Measurements from ENCODE around the gene HOXD8.

Gene HOXD8

GRCh38 chr2:176130957-176131847 is 1.7 kb downstream of the HOXD8 start:
- DNase-seq (ENCODE audit: low spot score) = no peak

DNA sequence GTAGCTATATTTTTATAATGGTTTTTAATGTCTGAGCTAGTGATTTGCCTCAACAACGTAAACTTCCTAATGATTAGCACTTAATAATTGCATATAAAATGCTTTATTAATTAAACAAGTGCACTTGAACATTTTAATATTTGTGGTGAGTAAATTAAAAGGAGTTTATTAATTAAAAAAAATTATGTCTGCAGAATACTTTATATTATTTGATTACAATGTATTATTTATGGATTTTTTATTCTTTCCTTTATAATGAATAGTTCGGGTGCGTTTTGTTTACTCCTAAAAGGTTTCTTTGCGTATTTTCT is 2.3 kb downstream of the HOXD8 start:
- DNase-seq (ENCODE audit: low spot score) = no peak

DNA sequence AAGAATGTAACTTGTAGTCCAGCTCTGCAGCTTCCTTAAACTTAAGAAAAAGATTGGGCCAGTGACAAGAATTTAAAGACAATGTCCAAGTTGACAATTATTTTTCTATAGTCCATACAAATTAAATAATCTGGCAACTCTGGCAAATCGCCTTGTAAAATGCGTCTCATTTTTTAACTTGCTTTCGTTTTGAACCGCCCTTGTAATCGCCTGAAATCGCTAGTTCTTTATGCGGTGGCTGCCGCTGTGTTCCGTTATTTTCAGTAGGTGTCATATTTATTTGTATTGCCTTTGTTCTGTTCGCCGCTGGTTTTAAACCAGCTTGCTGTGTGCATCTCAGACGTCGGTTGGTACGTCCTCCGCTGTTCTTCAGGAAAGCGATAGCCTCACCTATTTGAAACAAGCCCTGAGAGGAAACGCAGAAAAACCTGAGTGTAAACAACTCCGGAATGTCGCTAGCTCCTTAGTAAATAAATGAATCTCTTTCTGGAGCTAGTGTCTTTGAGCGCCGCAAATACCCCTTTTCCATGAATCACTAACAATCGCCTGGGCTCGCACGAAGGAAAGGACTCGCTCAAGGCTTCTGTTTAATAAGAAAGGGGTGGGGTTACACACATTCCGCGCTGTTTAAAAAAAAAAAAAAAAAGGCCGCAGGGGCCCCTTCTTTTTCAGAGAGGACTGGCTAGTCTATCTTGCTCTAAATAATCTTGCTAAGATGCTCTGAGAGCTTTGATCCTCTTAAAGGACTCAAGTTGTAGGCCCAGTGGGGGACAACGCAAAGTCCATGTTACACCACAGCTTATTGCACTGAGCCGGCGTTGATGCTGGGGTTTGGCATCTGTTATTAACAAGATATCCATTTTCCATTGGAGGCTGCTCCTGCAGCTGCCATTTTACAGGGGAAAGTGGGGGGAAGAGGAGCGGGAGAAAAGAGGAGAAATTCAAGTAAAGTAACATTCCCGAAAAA is 3.0 kb downstream of the HOXD8 start:
- no peak for DNase-seq (ENCODE audit: low spot score)

DNA sequence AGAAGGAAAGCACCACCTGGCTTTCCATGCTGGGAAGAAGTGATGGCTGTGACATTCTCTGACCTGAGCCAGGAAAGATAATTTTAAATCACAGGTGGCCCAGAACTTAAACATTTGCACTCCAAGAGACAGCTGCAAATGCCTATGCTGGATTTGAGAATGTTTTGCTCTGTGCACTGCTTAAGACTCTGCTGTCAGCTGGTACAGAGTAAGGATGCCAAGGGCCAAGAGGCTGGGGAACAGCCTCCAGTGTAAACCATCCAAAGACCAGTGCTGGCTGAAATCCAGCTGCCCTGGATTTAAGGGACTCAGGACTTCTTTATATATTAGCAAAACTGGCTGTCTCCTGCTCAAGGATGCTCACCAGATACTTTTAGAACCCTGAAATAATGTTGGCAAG is 3.9 kb downstream of the HOXD8 start:
- DNase-seq (ENCODE audit: low spot score) = no peak

DNA sequence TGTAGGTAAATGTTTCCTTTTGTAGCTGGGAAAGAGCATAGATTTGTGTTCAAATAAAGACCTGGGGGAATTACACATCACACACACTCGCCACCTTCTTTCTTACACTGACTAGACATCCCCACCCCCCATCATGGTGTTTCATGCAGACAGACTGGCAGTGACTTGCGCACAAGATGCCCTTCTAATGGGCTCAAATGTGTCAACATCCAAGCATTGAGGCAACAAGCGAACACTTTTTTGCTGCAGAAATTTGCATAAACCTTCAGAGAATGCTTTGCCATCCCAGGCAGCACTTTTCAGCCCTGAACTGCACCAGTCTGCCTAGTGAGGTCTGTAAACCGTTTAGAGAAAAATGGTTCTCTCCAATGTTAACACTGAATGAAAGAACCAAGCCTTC is 4.5 kb downstream of the HOXD8 start:
- no peak for DNase-seq (ENCODE audit: low spot score)

DNA sequence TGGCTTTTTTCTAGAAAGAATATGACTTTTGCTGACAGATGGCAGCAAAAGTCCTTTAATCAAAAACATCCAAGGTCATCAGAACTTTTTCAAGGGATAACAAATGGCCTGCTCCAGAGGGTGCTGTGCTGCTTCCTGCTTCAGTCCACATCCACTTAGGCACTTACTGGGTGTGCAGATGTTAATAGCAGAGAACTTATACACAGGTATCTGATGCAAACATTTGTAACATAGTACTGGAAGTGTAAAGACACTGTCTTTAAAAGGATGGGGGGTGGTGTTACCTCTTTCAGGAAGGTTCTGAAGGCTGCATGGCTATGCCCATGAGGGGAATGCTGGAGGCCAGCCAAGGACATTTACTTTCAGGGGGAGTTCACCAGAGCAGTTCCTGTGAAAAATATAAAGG is 5.5 kb downstream of the HOXD8 start:
- no peak for DNase-seq (ENCODE audit: low spot score)

DNA sequence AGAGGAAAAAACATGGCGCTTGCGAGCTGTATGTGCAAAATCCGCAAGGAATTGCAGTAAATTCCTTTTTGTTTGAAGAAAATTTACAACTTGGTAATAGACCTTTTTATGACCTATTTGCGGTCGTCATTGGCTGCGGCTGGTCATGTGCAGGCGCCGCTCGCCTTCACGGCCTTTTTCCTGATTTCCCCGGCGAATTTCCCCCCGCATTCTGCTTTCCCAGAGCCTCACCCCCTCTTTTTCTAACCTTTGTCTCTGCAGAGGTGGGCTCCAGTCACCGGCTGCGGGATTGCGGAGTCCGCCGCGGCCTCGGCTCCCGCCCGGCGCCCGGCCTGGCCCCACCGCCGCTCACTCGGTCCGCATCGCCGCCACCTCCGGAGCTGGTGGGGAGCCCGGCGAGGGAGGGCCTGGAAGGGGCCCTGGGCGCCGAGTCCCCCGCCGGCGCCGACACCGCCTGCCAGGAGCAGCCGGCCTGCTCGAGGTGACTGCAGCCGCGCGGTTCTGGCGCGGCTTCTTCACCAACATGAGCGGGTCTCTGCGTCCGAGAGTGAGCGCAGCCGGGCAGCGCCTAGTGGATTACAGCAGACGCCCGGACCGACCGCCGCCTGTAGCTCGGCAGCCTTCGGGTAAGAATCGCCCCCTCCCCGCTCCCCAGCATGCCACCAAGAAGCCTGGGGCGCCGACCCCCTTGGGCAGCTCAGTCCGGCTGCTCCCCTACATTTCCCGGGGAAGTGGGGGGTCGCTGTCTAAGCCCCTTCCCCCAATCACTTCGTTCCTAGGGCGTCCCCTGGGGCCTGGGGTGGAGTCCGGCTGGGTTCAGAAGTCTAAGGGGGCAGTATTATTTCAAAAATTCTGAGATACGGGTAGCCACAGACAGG is 7.1 kb downstream of the HOXD8 start:
- peak; percentile 76 for DNase-seq (ENCODE audit: low spot score)

DNA sequence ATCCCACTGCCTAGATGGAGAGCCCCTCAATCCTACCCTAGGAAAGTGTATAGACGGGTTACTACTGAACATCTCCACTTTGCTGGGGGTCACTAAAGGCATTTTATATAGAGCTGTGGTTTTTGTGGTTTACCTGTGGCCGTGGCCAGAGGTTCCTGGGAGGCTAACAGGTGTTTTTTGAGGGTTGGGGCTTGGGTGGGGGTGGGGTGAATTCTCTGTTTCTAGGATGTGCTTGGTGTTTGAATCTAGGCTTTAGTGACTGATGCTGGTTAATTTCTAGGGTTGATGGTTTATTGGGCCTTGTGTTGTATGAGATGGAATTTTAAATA is 7.7 kb downstream of the HOXD8 start:
- DNase-seq (ENCODE audit: low spot score) = no peak

DNA sequence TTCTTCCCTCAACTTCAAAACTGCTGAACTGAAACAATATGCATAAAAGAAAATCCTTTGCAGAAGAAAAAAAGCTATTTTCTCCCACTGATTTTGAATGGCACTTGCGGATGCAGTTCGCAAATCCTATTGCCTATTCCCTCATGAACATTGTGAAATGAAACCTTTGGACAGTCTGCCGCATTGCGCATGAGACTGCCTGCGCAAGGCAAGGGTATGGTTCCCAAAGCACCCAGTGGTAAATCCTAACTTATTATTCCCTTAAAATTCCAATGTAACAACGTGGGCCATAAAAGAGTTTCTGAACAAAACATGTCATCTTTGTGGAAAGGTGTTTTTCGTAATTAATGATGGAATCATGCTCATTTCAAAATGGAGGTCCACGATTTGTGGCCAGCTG is 8.4 kb downstream of the HOXD8 start:
- no peak for DNase-seq (ENCODE audit: low spot score)

DNA sequence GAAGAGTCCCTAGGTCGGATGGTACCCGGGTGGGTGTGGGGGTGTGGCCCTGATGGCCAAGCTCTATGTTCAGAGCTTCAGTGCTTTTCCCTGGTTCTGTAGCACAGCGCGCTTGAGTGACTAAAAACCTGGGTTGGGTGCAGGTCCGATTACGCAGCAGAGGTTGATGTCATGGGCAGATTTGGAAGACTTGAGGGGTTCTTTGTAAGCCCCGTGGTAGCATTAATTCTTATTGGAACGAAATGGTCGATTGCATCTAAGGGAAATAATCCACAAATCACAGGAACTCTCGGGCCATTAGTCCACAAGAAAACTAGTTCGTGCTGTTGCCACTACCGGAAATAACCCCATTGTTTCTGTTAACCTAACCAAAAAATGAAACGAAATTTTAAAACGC is 9.0 kb downstream of the HOXD8 start:
- DNase-seq (ENCODE audit: low spot score) = no peak

- DNase-seq (ENCODE audit: low spot score) = no peak
Observed at GRCh38 chr2:176138923-176139660, 9.6 kb downstream of the HOXD8 start.

DNA sequence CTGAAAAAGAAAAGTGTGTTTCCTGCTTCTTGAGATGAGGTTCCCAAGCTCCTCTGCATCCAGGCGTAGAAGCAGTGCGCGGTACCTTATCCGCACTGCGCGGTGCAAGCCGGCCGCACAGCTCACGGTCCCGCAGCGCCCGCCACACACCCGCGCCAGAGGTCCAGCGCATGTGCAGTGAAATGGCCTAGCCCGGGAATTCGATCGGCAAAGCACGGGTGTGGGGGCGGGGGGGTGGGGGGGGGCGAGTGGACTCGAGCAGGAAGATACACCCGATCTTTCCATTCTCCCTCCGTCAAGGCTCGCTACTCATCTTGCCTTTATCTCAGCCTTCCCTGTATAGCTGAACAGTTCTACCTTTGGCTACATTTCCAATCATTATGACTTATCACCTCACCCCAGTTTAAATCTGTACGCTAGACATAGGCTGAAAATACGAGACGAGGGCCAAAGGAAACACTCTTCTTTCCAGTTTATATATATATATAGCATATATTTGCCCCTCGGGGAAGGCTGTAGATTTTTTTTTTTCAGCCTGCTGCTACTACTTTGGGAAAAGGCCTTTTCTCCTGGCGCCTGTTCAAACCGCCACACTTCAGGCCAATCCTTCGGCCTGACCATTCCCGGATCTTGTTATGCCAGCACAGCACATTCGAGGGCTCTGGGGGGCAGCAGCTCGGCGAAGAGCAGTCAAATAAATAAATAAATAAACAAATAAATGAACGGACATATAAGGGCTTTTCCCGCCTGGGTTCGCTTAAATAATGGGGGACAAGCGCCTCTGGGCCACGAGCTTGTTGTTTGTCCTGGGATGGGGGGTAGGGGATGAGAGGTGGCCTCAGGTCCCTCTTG is 10.4 kb downstream of the HOXD8 start:
- DNase-seq (ENCODE audit: low spot score) = no peak

DNA sequence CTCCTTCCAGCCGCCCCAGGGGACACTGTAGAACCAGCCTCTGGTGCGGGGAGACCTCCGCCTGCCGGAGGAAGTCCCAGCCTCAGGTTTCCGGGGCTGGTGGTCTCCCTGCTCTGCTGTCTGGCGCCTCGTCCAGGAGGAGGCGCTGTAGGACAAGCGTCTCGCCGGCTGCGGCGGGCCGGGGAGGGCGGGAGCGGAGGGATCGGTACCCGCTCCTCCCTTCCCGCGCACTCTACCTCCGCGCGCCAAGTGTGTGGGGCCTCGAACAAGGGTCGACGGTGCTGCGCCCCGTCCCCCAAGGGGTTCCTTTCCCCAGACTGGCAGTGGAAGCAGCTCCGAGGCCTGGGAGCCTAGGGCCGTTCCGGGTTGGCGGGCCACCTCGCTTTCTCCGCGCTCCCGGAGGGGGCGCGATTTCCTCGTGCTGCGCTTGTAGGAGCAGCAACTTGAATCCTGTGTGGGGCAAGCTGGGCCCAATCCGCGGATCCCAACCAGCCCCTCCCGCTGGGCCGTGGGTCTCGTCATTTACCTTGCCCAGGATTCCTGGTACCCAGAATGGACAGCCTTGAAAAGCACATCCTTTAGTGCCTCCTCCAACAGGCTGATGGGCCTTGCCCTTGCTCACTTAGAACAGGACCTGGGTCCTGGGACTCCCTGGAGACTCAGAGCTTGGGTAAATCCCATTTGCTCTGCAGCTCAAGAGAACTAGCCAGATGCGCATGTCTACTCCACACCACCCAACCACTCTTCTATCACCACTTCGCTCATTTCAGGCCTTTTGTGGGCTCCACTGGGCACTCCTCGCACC is 11.2 kb downstream of the HOXD8 start:
- peak; percentile 98 for DNase-seq (ENCODE audit: low spot score)

DNA sequence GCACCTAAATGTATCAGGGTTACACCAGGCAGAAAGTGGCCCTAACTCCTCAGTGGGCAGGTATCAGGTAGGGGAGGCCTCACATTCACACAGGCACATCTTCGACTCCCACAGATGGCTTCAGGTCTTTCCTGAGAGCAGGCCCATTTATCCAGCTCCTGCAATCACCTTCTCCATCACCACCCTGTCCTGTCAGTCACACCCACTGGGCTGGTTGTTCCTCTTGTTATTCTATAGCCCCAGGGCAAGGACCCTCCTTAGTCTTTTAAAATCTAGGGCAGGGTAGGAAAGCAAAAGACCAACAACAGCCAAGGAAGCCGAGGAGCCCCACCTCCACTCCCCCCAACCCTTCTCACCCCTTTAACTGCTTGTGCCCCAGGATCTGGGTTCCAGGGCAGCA is 12.8 kb downstream of the HOXD8 start:
- no peak for DNase-seq (ENCODE audit: low spot score)

GRCh38 chr2:176145085-176145969 is 15.8 kb downstream of the HOXD8 start:
- no peak for DNase-seq (ENCODE audit: low spot score)

- no peak for DNase-seq (ENCODE audit: low spot score)
Observed at GRCh38 chr2:176146101-176146500, 16.6 kb downstream of the HOXD8 start.

GRCh38 chr2:176146645-176147044 is 17.1 kb downstream of the HOXD8 start:
- DNase-seq (ENCODE audit: low spot score) = no peak

DNA sequence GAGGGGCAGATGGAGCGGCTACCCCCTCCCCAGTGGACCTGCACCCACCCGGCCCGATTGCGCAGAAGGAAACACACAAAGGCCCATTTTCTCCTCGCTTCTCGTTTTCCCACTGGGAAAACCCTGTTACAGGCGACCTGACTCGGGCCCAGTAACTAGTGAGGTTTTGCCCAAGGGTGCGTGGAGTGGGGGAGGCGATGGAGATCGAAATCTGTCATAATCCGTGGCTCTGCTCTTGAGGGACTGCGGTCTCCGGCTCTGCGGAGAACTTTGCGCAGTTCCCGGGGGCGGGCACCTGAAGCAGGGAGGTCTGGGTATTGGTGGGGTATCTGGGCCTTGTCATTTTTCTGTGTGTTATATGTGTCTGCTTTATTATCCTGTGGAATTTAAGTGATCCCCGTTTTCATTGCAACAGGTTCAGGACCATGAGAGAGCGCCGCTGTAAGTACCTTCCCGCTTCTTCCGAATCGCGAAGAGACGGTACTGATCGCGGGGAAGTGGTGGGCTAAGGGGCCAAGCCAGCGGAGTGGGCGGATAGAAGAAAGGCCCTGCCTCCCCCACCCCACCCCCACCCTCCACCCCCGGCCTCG is 17.8 kb downstream of the HOXD8 start:
- no peak for DNase-seq (ENCODE audit: low spot score)
